ENCODE data around the gene ARFRP1. TPM values are rescaled to one million over a fixed set of nuclear protein-coding genes. Genes with fewer than 3 reads are reported as not detected.

Gene ARFRP1
- total RNA-seq, 1 donor from 2014 or later = 66.0 TPM

GRCh38 chr20:63737945-63738686 lies 30.3 kb upstream of the ARFRP1 start:
- peak overlapping the region; percentile 44 for H3K4me3 Mint-ChIP-seq
- peaks cover 30% of the 10 kb centered on the region for H3K4me1 Mint-ChIP-seq
- H3K27ac Mint-ChIP-seq = no peak overlapping the region

GRCh38 chr20:63737695-63737944 lies 29.8 kb upstream of the ARFRP1 start:
- ChIA-PET POLR2A (interaction anchor here (0.8 to 3.0 kb wide), 6 partner anchors 30 to 215 kb away, joined by 3 to 36 read pairs (median 6); partner anchors contain the start of genes ARFRP1, GMEB2, RTEL1 and TPD52L2), CTCF (interaction anchor here (1.2 to 1.6 kb wide), 2 partner anchors 30 to 96 kb away, joined by 3 to 8 read pairs; partner anchors contain the start of genes ARFRP1 and ZGPAT)
- no peaks in the 10 kb centered on the region for H3K9me3 Mint-ChIP-seq
- peak; percentile 1 for ATAC-seq (ENCODE audit: low read depth)
- peaks cover 30% of the 10 kb centered on the region for H3K4me1 Mint-ChIP-seq
- H3K27me3 Mint-ChIP-seq = no peaks in the 10 kb centered on the region
- H3K27ac Mint-ChIP-seq = no peak overlapping the region
- no peak for DNase-seq
- TF ChIP-seq CTCF (IDR thresholded peaks at IDR 0.05) = no peak
- no peak overlapping the region for H3K4me3 Mint-ChIP-seq
- intact Hi-C loops (cut with micrococcal nuclease) = loop anchor here (1.0 to 10.0 kb wide), 6 partner anchors 40 to 200 kb away; partner anchors contain the start of genes FNDC11, GMEB2, PTK6 and RTEL1
- peaks cover 23% of the 10 kb centered on the region for H3K36me3 Mint-ChIP-seq (ENCODE audit: low read depth)

More at GRCh38 chr20:63737945-63738686, 30.3 kb upstream of the ARFRP1 start:
- POLR2A ChIA-PET = interaction anchor here (0.8 to 3.0 kb wide), 8 partner anchors 30 to 217 kb away, joined by 3 to 36 read pairs (median 5); partner anchors contain the start of genes ARFRP1, HELZ2, PPDPF and TPD52L2
- CTCF ChIA-PET = interaction anchor here (1.2 kb wide), 1 partner anchor 96 kb away, joined by 3 read pairs; no protein-coding TSS in a partner anchor
- DNase-seq (peak; percentile 47), ATAC-seq (ENCODE audit: low read depth) (peak; percentile 14)
- Mint-ChIP-seq H3K36me3 (ENCODE audit: low read depth) (peaks cover 23% of the 10 kb centered on the region), H3K27me3 (no peaks in the 10 kb centered on the region), H3K9me3 (no peaks in the 10 kb centered on the region)
- intact Hi-C loops (cut with micrococcal nuclease) = loop anchor here (1.0 to 10.0 kb wide), 7 partner anchors 31 to 201 kb away; partner anchors contain the start of genes ARFRP1, FNDC11, GMEB2 and PTK6
- TF ChIP-seq CTCF (IDR thresholded peaks at IDR 0.05) = no peak

GRCh38 chr20:63736893-63737694 lies 29.3 kb upstream of the ARFRP1 start:
- Mint-ChIP-seq H3K4me1 (peaks cover 30% of the 10 kb centered on the region), H3K27me3 (no peaks in the 10 kb centered on the region), H3K27ac (peak overlapping the region; percentile 77), H3K9me3 (no peaks in the 10 kb centered on the region), H3K4me3 (peak overlapping the region; percentile 73), H3K36me3 (ENCODE audit: low read depth) (peaks cover 23% of the 10 kb centered on the region)
- ChIA-PET CTCF (interaction anchor here (1.0 to 1.6 kb wide), 3 partner anchors 30 to 95 kb away, joined by 3 to 8 read pairs (median 3); partner anchors contain the start of genes ARFRP1 and ZGPAT), POLR2A (interaction anchor here (0.8 to 3.0 kb wide), 8 partner anchors 29 to 342 kb away, joined by 3 to 36 read pairs (median 5); partner anchors contain the start of genes ARFRP1, GMEB2, PPDPF and RGS19)
- DNase-seq = peak; percentile 58
- TF ChIP-seq CTCF (IDR thresholded peaks at IDR 0.05) = no peak
- ATAC-seq (ENCODE audit: low read depth) = peak; percentile 14
- intact Hi-C loops (cut with micrococcal nuclease) = loop anchor here (1.0 to 10.0 kb wide), 6 partner anchors 40 to 200 kb away; partner anchors contain the start of genes FNDC11, GMEB2, PTK6 and RTEL1

GRCh38 chr20:63735859-63736718 lies 28.3 kb upstream of the ARFRP1 start, which contains the start of gene LIME1:
TSS of gene LIME1 (plus strand) at chr20:63736664. CDS start at chr20:63737550, 886 bp downstream.
- peak; percentile 52 for DNase-seq
- no peak for TF ChIP-seq CTCF (IDR thresholded peaks at IDR 0.05)
- Mint-ChIP-seq H3K4me1 (peaks cover 28% of the 10 kb centered on the region), H3K27ac (peak within 1 kb of the TSS; percentile 77), H3K9me3 (no peaks in the 10 kb centered on the region), H3K4me3 (peak within 1 kb of the TSS; percentile 73), H3K27me3 (no peaks in the 10 kb centered on the region), H3K36me3 (ENCODE audit: low read depth) (peaks cover 23% of the 10 kb centered on the region)
- CTCF ChIA-PET = interaction anchor here (0.9 to 1.6 kb wide), 3 partner anchors 29 to 199 kb away, joined by 3 to 8 read pairs (median 3); partner anchors contain the start of genes ARFRP1, PTK6 and ZGPAT
- intact Hi-C loops (cut with micrococcal nuclease) = loop anchor here (5.0 to 10.0 kb wide), 5 partner anchors 39 to 199 kb away; partner anchors contain the start of genes FNDC11, GMEB2, PTK6 and RTEL1
- POLR2A ChIA-PET = interaction anchor here (0.7 to 3.0 kb wide), 9 partner anchors 28 to 343 kb away, joined by 3 to 36 read pairs (median 3); partner anchors contain the start of genes ARFRP1, HELZ2, PPDPF and RGS19
- ATAC-seq (ENCODE audit: low read depth) = peak; percentile 52
